IMR-90 (cell line): ENCODE data around the gene CADM1. TPM values are rescaled to one million over a fixed set of nuclear protein-coding genes. Genes with fewer than 3 reads are reported as not detected.

Source experiments
- ATAC-seq: fragments of 200-7000 bp; cut with Tn5 transposase; 2 replicates; pipeline ENCODE4 v1.9.1; 2020; ENCODE audit warnings: low read depth, mild to moderate bottlenecking, moderate library complexity
- BruUV-seq: library from RNA; stranded (reverse); fragments of 400-500 nt; replicated peaks from 2 replicates; lab custom pipeline; 2021; lab: Mats Ljungman, UMichigan
- CTCF ChIA-PET: fragments of 300-600 bp; formaldehyde crosslinking; extraction: SDS; loops from one replicate; lab custom pipeline; 2021; ENCODE audit warnings: antibody characterized with exemption; lab: Yijun Ruan, JAX
- POLR2A ChIA-PET: fragments of 300-600 bp; sonication (Branson Sonifier 250); formaldehyde crosslinking; loops from one replicate; lab custom pipeline; 2022; ENCODE audit warnings: antibody characterized with exemption; ENCODE audit not compliant: unreplicated experiment; lab: Charles Lee
- DNase-seq: peaks from one replicate; pipeline ENCODE4 v3.0.0; 2013
- H2AFZ ChIP-seq: replicated peaks from 2 replicates; pipeline ENCODE3; 2013; ENCODE audit warnings: low read length, mild to moderate bottlenecking; ENCODE audit not compliant: poor library complexity
- H2AK5ac ChIP-seq: 2 replicates; pipeline ENCODE4 v1.6.1; 2013; ENCODE audit warnings: low read depth, low read length, inconsistent platforms
- H2AK9ac ChIP-seq: replicated peaks from 2 replicates; pipeline ENCODE3; 2013; ENCODE audit warnings: mild to moderate bottlenecking, low read depth, low read length, moderate library complexity; ENCODE audit not compliant: poor library complexity
- H2BK120ac ChIP-seq: 2 replicates; pipeline ENCODE4 v1.6.1; 2013; ENCODE audit warnings: low read depth, low read length, inconsistent platforms
- H2BK15ac ChIP-seq: 3 replicates; pipeline ENCODE4 v1.6.1; 2013; ENCODE audit warnings: low read depth, low read length, inconsistent platforms
- H2BK20ac ChIP-seq: 2 replicates; pipeline ENCODE4 v1.6.1; 2013; ENCODE audit warnings: low read depth, mild to moderate bottlenecking, inconsistent platforms, low read length, moderate library complexity
- H2BK5ac ChIP-seq: 2 replicates; pipeline ENCODE4 v1.6.1; 2013; ENCODE audit warnings: mild to moderate bottlenecking, low read depth, low read length, inconsistent platforms; ENCODE audit not compliant: poor library complexity, severe bottlenecking
- H3K14ac ChIP-seq: replicated peaks from 2 replicates; pipeline ENCODE4 v1.6.1; 2013; ENCODE audit warnings: low read depth, low read length, inconsistent platforms
- H3K18ac ChIP-seq: 2 replicates; pipeline ENCODE4 v1.6.1; 2013; ENCODE audit warnings: low read depth, low read length, control low read depth
- H3K23ac ChIP-seq: 2 replicates; pipeline ENCODE4 v1.6.1; 2013; ENCODE audit warnings: low read depth, low read length, inconsistent platforms
- H3K27ac ChIP-seq: 2 replicates; pipeline ENCODE4 v1.5.1; 2013; ENCODE audit warnings: mild to moderate bottlenecking, control low read depth, low read length; ENCODE audit not compliant: insufficient read depth
- H3K27me3 ChIP-seq: 2 replicates; pipeline ENCODE4 v1.6.1; 2013; ENCODE audit warnings: low read length; ENCODE audit not compliant: control insufficient read depth, insufficient read depth
- H3K36me3 ChIP-seq: 2 replicates; pipeline ENCODE4 v1.6.1; 2013; ENCODE audit warnings: low read length, mixed read lengths; ENCODE audit not compliant: control insufficient read depth, insufficient read depth
- H3K4ac ChIP-seq: 2 replicates; pipeline ENCODE4 v1.6.1; 2013; ENCODE audit warnings: low read depth, low read length, inconsistent platforms
- H3K4me1 ChIP-seq: 2 replicates; pipeline ENCODE4 v1.6.1; 2013; ENCODE audit warnings: low read length, mixed read lengths; ENCODE audit not compliant: control insufficient read depth, insufficient read depth
- H3K4me2 ChIP-seq: 2 replicates; pipeline ENCODE4 v1.6.1; 2013; ENCODE audit warnings: low read depth, mild to moderate bottlenecking, control low read depth, low read length, moderate library complexity
- H3K4me3 ChIP-seq: 2 replicates; pipeline ENCODE4 v1.5.1; 2013; ENCODE audit warnings: low read depth, mild to moderate bottlenecking, control low read depth, low read length, moderate library complexity; ENCODE audit not compliant: insufficient read depth
- H3K56ac ChIP-seq: 2 replicates; pipeline ENCODE4 v1.6.1; 2013; ENCODE audit warnings: low read length, inconsistent platforms; ENCODE audit not compliant: insufficient read depth; ENCODE audit errors: extremely low read depth
- H3K79me1 ChIP-seq, 2 experiments: 2 replicates each; pipeline ENCODE4 v1.6.1; 2013; ENCODE audit warnings: low read length in 2 of 2, inconsistent platforms in 1 of 2, low read depth in 1 of 2
- H3K9ac ChIP-seq: 2 replicates; pipeline ENCODE4 v1.6.1; 2013; ENCODE audit warnings: low read depth, low read length, control low read depth
- H3K9me1 ChIP-seq: 2 replicates; pipeline ENCODE4 v1.6.1; 2013; ENCODE audit warnings: low read length, inconsistent platforms; ENCODE audit not compliant: insufficient read depth
- H3K9me3 ChIP-seq: 2 replicates; pipeline ENCODE4 v1.6.1; 2013; ENCODE audit warnings: low read length; ENCODE audit not compliant: control insufficient read depth, insufficient read depth
- H4K20me1 ChIP-seq: 2 replicates; pipeline ENCODE4 v1.6.1; 2013; ENCODE audit warnings: low read length, inconsistent platforms; ENCODE audit not compliant: insufficient read depth
- H4K5ac ChIP-seq: 2 replicates; pipeline ENCODE4 v1.6.1; 2013; ENCODE audit warnings: mild to moderate bottlenecking, low read depth, low read length, control low read depth
- H4K8ac ChIP-seq, 2 experiments: 2 replicates each; pipeline ENCODE4 v1.6.1; 2013; ENCODE audit warnings: low read depth in 2 of 2, low read length in 2 of 2, control low read depth in 1 of 2, inconsistent platforms in 1 of 2
- H4K91ac ChIP-seq: 2 replicates; pipeline ENCODE4 v1.6.1; 2013; ENCODE audit warnings: low read depth, low read length, inconsistent platforms; ENCODE audit not compliant: insufficient read depth
- CEBPB ChIP-seq: IDR thresholded peaks from 2 replicates; pipeline ENCODE4 v1.6.1; 2012; ENCODE audit warnings: low read depth, low read length, improper control_type of control experiment
- CHD1 ChIP-seq: IDR thresholded peaks from 2 replicates; pipeline ENCODE4 v1.6.1; 2012; ENCODE audit warnings: low read depth, low read length, improper control_type of control experiment
- FOS ChIP-seq: fragments of 150-350 bp; IDR thresholded peaks from 2 replicates; pipeline ENCODE4 v1.6.1; 2016; ENCODE audit warnings: low read depth, low read length
- MAFK ChIP-seq: IDR thresholded peaks from 2 replicates; pipeline ENCODE4 v1.6.1; 2012; ENCODE audit warnings: low read depth, low read length, improper control_type of control experiment
- MAZ ChIP-seq: IDR thresholded peaks from 2 replicates; pipeline ENCODE4 v1.6.1; 2012; ENCODE audit warnings: low read depth, mild to moderate bottlenecking, low read length, improper control_type of control experiment, moderate library complexity, borderline replicate concordance
- NFE2L2 ChIP-seq: fragments of 150-350 bp; IDR thresholded peaks from 2 replicates; pipeline ENCODE4 v1.6.1; 2016; ENCODE audit warnings: low read depth, mild to moderate bottlenecking, low read length
- RAD21 ChIP-seq: IDR thresholded peaks from 2 replicates; pipeline ENCODE4 v1.6.1; 2012; ENCODE audit warnings: low read length, improper control_type of control experiment
- RFX5 ChIP-seq: IDR thresholded peaks from 2 replicates; pipeline ENCODE4 v1.8.0; 2012; ENCODE audit warnings: low read depth, mild to moderate bottlenecking, low read length, moderate library complexity
- SMC3 ChIP-seq: fragments of 150-350 bp; IDR thresholded peaks from 2 replicates; pipeline ENCODE4 v1.6.1; 2016; ENCODE audit warnings: low read depth, mild to moderate bottlenecking, antibody characterized with exemption, low read length, moderate library complexity
- WGBS, 2 experiments: methylation state at CpG; one replicate each; pipeline versions ENCODE4 v1.1.5 to v1.1.7; 2013; ENCODE audit warnings: missing lambda C conversion rate in 2 of 2; ENCODE audit not compliant: insufficient read length in 1 of 2; ENCODE audit errors: extremely low coverage in 2 of 2; 5-methylcytosine and 5-hydroxymethylcytosine counted together
- dilution Hi-C: fragments of 300-500 bp; cut with HindIII; formaldehyde crosslinking; loops from one replicate; pipeline ENCODE4 v1.14.3; 2018; ENCODE audit warnings: low sequenced_read_pairs; ENCODE audit not compliant: unreplicated experiment
- in situ Hi-C: fragments of 300-500 bp; cut with MboI; formaldehyde crosslinking; loops from 3 replicates; pipeline ENCODE4 v1.14.3; 2019; ENCODE audit warnings: low sequenced_read_pairs, inconsistent platforms, mixed read lengths
- intact Hi-C: fragments of 100-400 bp; cut with micrococcal nuclease; formaldehyde crosslinking; loops from 2 replicates; pipeline ENCODE4 v1.10.0; 2022
- polyA plus RNA-seq, 3 experiments: library from polyadenylated mRNA; depleted of rRNA; stranded (reverse); fragments of >200 nt; gene quantifications; 2 replicates each; pipeline ENCODE4 v1.2.3, GENCODE V29; 2012; ENCODE audit warnings: low replicate concordance in 1 of 3
- total RNA-seq: library from RNA; depleted of rRNA; stranded (reverse); fragments of >200 nt; gene quantifications from 2 replicates; pipeline ENCODE4 v1.2.3, GENCODE V29; 2012
- TF ChIP-seq, protein P1 (sequence below): conservative IDR thresholded peaks from 2 replicates; pipeline ENCODE4 v1.5.1; 2012; ENCODE audit warnings: mild to moderate bottlenecking, low read depth, low read length, improper control_type of control experiment
- TF ChIP-seq, protein P2 (sequence below): fragments of 150-350 bp; IDR thresholded peaks from 2 replicates; pipeline ENCODE4 v1.6.1; 2017; ENCODE audit warnings: mild to moderate bottlenecking, antibody characterized with exemption, low read length, low read depth
- TF ChIP-seq, protein P3 (sequence below): fragments of 150-350 bp; IDR thresholded peaks from 2 replicates; pipeline ENCODE4 v1.6.1; 2016; ENCODE audit warnings: low read depth, mild to moderate bottlenecking, low read length, moderate library complexity, borderline replicate concordance

Gene CADM1
- total and polyA plus RNA-seq, 2 of the 4 experiments (the other 2 are of a cell fraction), result 28.8 to 77.1 TPM

DNA sequence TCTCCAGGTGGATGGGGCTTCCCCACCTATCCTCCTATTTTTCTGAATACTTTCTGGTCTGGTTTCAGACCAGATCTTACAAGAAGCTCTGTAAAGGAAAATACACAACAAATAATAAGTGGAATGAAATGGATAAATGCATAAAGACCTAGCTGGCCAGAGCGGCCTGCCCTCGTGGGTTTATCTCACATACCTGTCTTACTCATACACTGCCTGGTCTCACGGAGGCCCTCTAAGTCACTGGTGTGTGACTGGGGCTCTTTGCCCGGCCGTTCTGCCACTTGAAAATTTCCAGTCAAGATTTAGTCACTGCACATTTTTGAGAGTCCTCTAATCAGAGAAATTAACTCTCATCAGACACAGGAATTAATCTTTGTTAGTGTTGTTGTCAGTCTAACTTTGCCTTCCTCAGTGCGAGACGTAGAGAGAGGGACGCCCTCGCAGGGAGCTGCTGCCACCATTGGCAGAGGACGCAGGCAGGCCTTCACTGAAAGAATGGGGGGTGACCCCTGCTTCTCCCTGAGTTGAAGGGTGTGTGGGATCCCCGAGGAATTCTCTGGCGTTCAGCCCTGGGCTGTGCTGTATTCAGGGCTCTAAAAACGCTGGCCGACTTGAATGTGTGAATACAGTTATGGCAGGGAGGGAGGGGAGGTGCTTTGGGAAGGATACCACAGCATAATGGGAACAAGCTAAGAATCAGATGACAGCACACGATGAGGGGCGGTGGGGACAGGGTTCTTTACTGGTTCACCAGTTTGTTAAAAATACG, 46.3 kb upstream of the CADM1 start:
- no peak overlapping the region for H3K4me3 ChIP-seq
- no peak overlapping the region for H3K4ac ChIP-seq
- TF ChIP-seq, protein P1, sequence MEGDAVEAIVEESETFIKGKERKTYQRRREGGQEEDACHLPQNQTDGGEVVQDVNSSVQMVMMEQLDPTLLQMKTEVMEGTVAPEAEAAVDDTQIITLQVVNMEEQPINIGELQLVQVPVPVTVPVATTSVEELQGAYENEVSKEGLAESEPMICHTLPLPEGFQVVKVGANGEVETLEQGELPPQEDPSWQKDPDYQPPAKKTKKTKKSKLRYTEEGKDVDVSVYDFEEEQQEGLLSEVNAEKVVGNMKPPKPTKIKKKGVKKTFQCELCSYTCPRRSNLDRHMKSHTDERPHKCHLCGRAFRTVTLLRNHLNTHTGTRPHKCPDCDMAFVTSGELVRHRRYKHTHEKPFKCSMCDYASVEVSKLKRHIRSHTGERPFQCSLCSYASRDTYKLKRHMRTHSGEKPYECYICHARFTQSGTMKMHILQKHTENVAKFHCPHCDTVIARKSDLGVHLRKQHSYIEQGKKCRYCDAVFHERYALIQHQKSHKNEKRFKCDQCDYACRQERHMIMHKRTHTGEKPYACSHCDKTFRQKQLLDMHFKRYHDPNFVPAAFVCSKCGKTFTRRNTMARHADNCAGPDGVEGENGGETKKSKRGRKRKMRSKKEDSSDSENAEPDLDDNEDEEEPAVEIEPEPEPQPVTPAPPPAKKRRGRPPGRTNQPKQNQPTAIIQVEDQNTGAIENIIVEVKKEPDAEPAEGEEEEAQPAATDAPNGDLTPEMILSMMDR, result no peak
- TF ChIP-seq RFX5, result no peak
- no peak for TF ChIP-seq RAD21
- TF ChIP-seq CEBPB, result no peak
- TF ChIP-seq MAZ, result no peak
- no peak for TF ChIP-seq NFE2L2
- no peak for TF ChIP-seq SMC3
- TF ChIP-seq CHD1, result no peak
- TF ChIP-seq, protein P2, sequence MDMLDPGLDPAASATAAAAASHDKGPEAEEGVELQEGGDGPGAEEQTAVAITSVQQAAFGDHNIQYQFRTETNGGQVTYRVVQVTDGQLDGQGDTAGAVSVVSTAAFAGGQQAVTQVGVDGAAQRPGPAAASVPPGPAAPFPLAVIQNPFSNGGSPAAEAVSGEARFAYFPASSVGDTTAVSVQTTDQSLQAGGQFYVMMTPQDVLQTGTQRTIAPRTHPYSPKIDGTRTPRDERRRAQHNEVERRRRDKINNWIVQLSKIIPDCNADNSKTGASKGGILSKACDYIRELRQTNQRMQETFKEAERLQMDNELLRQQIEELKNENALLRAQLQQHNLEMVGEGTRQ, result no peak
- TF ChIP-seq, protein P3, sequence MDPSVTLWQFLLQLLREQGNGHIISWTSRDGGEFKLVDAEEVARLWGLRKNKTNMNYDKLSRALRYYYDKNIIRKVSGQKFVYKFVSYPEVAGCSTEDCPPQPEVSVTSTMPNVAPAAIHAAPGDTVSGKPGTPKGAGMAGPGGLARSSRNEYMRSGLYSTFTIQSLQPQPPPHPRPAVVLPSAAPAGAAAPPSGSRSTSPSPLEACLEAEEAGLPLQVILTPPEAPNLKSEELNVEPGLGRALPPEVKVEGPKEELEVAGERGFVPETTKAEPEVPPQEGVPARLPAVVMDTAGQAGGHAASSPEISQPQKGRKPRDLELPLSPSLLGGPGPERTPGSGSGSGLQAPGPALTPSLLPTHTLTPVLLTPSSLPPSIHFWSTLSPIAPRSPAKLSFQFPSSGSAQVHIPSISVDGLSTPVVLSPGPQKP, result no peak
- no peak for TF ChIP-seq FOS
- TF ChIP-seq MAFK, result no peak
- H4K8ac ChIP-seq, result no peak overlapping the region
- no peak overlapping the region for H2BK15ac ChIP-seq
- no peak overlapping the region for H2AK9ac ChIP-seq
- H2BK5ac ChIP-seq, result no peak overlapping the region
- in situ Hi-C loops (no loop called here), dilution Hi-C loops (no loop called here), intact Hi-C loops (no loop called here)
- H3K27me3 ChIP-seq, result peaks cover 9% of the 10 kb centered on the region
- ChIA-PET CTCF (no interaction called here), POLR2A (no interaction called here)
- H2BK20ac ChIP-seq, result no peak overlapping the region
- H3K9me1 ChIP-seq, result no peaks in the 10 kb centered on the region
- H3K9me3 ChIP-seq, result no peaks in the 10 kb centered on the region
- no peak overlapping the region for H3K18ac ChIP-seq
- H4K5ac ChIP-seq, result no peak overlapping the region
- BruUV-seq, result no TSS peak
- H2AFZ ChIP-seq, result no peak overlapping the region
- no peak overlapping the region for H3K4me2 ChIP-seq
- no peak overlapping the region for H3K56ac ChIP-seq
- no peak for DNase-seq
- H4K20me1 ChIP-seq, result no peaks in the 10 kb centered on the region
- H3K23ac ChIP-seq, result no peak overlapping the region
- no peak overlapping the region for H3K14ac ChIP-seq
- no peak overlapping the region for H2BK120ac ChIP-seq
- H2AK5ac ChIP-seq, result no peak overlapping the region
- no peak for ATAC-seq
- no peak overlapping the region for H4K91ac ChIP-seq
- no peaks in the 10 kb centered on the region for H3K4me1 ChIP-seq
- H3K79me1 ChIP-seq, result no peaks in the 10 kb centered on the region
- no peaks in the 10 kb centered on the region for H3K36me3 ChIP-seq
- H3K27ac ChIP-seq, result no peak overlapping the region
- no peak overlapping the region for H3K9ac ChIP-seq
- 36% methylated on average over 3 of the region's 17 CpGs; no CpG with 5 or more reads in 1 of the 2 experiments for WGBS, 2 experiments
